HG02623 (cell line): ENCODE data around the gene HOGA1.
A peak's percentile ranks its signal among the peaks of the same experiment; 100 is the strongest.

Source experiments
- ATAC-seq: cut with Tn5 transposase; IDR thresholded peaks from one replicate; pipeline ENCODE4 v1.9.1; 2021; ENCODE audit warnings: moderate library complexity; ENCODE audit not compliant: unreplicated experiment

HOGA1 gene

DNA sequence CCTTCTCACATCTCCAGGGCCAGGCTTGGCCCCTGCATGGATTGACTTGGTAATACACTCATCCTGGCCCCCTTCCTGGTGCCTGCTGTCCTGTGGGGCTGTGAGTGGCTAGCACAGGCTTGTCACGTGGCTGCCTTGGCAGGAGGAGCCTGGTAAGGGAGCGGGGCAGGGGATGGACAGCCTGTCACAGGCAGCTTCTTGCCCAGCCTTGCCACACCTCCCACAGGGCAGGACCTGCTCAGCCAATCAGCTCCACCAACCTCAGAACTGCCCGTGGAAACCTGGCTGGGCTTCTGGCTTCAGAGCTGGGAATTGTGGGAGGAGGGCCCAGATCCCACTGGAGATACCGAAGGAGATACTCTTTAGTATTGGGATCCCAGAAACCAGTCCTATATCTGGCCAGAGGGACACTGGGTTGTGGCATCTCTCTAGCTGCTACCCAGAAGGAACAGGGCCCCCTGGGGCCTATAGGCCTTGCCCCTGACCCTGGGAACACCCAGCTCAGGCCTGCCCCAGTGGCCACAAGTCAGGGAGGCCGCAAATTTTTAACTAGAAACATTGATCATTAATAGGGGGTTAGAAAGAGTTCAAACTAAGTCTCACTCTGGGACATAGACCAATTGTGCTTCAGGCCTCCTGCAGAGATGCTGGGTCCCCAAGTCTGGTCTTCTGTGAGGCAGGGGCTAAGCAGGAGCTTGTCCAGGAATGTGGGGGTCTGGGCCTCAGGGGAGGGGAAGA is at the start of gene HOGA1:
Gene HOGA1 (plus strand): TSS at position 330 of the 738 bp plus-strand sequence. CDS start 315 bp downstream, at position 645.
- no peak for ATAC-seq

DNA sequence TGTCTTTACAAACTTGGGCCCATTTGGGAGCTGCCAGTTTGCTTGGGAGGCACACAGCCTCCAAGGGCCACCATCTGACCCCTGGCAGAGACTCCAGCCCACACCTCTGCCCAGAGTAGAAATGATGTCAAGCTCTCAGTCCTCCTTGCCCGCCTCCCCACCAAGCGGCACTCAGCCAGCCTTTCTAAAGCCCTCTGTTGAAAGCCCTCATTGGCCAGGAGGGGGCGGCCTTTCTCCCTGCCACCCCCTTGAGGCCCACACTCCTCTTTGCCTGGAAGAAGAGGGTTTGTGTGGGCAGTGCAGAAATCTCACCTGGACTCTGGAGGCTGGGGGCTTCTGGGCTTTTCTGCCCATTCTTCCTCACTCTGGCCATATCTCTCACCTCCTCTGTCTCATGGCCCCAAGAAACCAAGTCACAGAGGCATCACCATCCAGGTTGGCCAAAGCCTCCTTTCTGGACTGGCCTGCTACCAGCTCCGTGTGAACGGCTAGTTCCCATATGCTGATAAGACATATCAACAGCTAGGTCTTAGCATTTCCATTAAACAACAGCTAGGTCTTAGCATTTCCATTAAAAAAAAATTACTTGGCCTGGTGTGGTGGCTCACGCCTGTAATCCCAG is 49.3 kb upstream of the HOGA1 start:
- no peak for ATAC-seq

DNA sequence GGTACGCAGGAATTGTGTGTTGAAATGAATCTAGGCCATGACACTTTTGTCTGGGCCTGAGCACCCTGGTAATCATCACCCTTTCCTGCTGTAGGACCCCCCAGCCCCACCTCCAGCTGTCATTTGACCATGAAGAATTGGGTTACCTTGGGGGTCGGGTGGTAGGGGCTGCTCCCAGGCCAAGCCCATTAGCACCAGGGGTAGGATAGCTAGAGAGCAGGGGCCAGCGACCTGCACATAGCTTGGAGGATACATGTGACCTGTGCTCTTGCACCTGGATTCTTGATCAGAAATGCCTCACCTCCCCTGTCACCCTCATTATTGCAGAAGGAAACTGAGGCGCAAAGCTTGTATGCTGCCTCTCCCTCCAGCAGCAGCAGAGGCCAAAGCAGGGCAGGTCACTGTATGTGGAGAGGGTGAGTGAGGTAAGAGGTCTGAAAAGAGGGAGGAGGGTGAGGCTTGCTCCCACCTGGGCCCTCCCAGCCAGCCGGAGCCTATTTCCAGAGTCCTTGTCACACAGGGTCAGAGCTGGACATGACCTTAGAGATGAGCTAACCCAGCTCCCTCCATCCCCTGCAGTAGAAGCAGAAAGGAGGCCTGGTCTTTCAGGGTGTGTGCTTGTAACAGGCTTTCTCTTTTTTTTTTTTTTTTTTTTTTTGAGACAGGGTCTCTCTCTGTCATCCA is 46.9 kb upstream of the HOGA1 start:
- ATAC-seq = no peak

DNA sequence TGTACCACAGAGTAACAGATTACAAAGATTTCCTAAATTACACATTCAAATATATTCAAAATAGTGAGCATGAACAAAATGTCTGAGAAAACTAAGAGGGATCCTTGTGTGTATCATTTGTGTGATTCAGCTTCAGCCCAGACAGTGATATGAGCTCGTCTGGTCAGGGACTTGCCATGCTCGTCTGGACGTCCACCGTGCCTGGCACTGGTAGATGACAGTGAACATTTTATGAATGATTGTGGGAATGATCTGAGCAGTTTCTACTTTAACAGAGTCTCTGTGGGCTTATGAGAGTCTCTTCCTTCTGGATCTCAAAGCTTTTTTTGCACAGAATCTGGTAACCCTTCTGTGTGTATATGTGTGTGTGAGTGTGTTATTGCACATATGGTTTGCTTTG is 45.8 kb upstream of the HOGA1 start:
- no peak for ATAC-seq

DNA sequence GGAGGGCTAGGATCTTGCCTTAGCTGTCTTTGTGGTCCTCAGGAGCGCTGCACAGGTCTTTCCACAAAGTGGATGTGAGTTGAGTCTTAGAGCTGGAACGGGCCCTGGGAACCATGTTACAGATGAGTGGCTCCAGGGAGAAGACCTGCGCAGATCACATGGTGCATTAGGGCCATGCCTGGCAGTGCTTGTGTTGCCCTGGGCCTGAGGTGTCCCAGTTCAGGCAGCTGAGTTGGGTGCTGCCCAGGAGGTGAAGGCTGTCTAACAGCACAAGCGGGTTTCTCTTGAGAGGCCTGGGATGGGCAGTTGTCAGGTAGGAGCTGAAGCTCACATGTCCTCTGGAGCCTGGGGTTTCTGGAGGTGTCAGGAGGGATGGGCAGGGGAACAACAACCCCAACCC is 45.4 kb upstream of the HOGA1 start:
- ATAC-seq = no peak

DNA sequence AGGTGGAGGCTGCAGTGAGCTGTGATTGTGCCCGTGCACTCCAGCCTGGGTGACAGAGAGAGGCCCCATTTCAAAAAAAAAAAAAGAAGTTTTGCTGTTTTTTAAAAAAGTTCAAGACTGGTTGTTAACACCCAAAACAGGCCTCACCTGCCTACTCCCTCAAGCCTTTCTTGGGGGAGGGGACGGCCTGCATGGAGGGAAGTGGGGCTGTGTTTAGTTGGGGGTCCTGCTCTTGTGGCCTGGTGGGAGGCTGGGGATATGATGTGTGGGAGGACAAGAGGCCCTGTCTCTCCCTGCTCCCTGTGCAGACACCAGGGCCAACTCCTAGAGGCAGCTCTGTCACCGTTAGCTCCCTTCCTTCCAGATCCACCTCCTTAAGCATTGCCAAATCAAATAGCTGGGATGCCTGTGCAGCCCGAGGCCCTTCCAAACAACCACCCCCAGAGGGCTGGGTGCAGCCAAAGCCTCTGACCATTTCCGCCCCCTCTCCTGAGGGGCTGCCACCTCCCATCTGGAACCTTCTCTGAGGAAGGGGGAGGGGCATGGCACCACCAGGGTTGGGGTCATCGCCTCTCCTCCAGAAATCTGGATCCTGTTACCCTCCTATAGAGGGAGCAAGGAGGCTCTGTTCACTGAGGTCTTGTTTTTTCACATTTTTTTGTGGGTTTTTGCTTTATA is 44.5 kb upstream of the HOGA1 start:
- ATAC-seq = no peak

DNA sequence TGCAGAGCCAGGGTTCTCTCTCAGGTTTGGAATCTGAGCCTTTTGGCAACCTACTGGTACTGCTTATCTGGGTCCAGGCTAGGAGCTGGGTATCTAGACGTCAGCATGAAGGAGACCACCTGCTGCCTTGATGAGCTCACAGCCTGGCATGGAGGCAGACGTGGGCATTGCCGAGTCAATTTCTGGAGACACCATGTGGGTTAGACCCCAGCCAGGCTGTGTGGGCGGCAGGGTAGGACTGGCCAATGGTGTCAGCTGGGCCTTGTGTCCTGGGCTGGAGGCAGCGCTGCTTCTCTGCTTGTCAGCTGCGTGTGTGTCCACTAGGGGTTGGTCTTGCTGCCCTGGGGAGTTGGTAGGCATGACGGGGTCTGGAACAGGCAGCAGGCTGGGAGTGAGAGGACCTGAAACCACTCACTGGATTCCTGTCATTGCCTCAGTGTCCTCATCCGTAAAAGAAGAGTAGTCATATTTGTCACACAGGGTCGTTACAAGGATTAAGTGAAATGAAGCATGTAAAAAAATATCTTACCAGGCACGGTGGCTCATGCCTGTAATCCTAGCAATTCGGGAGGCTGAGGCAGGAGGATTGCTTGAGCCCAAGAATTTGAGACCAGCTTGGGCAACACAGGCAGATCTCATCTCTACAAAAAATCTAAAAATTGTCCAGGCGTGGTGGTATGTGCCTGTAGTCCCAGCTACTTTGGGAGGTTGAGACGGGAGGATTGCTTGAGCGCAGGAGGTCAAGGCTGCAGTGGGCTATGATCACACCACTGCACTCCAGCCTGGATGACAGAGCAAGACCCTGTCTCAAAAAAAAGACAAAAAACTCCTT is 43.3 kb upstream of the HOGA1 start:
- ATAC-seq = no peak

DNA sequence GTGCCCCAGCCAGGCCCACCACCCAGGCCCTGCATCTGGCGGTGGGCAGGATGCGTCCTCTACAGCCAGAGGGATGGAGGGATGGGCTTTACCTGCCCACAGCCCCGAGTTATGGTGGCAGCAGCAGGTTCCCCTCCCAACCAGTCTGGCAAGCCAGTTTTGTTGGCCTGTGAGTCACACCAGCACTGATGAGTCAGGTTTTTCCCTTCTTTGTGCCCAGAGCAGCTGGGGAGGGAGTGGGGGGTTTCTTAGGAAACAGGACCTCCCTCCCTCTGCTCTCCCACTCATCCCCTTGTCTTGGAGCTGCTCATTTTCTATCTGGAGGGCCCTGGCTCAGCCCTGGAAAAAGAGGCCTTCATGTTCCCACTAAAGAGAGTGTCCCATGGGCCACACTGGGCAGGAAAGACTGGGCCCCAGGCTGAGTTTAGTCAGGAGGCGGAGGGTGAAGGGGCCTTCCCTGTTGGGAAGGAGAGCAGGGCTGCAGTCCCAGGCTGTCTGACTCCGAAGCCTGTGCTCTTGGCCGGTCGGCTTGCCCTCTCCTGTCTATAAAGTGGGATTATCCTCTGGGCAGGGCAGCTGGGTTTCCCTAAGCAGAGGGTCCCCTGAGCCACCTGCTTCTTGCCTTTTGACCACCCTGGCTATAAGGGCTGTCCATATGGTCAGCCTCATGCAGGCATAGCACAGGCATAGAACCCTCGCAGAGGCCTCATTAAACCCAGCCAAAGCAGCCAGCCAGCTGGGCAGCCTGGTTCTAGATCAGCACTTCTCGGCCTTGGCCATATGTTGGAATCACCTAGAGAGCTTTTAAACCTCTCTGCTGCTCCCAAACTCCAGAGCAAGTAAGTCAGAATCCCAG is 41.8 kb upstream of the HOGA1 start:
- ATAC-seq = no peak

DNA sequence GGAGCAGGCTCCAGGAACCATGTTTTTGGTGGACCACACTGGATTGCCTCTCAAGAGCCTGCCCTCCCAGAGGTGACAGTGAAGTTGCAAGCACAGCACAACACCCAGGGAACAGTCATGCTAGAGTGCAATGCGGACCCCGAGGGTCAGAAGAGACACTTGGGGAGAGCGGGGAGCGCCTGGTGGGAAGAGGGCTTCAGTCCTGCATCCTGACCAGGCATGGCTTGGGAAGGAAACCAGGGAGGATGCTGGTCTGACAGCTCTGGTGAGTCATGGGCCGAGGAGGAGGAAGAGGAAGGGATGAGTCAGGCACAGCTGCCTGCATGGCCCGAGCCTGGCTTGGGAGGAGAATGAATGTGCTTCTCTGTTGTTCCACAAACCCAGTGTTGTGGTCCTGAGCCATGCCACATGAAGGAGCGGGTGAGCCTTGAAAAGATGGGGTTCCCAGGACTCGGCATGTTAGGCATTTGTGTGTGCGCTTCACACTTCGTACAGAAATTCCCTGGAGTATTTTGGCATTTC is 41.1 kb upstream of the HOGA1 start:
- no peak for ATAC-seq

DNA sequence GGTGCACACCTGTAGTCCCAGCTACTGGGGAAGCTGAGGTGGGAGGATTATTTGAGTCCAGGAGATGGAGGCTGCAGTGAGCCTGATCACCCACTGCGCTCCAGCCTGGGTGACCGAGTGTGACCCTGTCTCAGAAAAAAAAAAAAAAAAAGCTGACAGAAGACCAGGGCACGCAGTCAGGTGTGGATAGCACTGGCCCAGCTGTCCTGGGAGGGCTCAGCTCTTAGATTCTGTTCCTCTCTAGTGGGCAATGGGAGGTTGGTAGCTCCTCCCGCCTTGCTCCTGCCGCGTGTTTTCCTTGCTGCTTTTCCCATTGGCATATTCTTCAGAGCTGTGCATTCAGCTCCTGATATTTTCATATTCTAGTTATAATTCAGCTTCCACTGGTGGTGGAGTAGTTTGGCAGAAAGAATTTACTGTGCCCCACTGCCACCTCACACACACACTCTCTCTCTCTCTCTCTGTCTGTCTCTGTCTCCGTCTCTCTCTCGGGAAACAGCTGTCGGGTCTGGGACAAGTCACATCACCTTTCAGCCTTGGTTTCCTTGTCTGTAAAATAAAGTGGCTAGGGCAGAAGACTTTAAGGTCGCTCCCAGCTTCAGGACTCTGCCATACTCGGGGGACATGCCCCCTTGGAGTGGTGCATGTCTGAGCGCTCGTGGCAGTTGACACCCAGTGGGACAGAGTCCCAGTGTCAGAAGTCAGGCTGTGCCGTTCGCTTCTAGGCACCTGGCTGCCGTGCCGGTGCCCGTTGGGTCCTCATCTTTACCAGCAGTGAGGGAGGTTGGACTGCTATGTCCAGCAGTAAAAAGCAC is 37.5 kb upstream of the HOGA1 start:
- no peak for ATAC-seq

DNA sequence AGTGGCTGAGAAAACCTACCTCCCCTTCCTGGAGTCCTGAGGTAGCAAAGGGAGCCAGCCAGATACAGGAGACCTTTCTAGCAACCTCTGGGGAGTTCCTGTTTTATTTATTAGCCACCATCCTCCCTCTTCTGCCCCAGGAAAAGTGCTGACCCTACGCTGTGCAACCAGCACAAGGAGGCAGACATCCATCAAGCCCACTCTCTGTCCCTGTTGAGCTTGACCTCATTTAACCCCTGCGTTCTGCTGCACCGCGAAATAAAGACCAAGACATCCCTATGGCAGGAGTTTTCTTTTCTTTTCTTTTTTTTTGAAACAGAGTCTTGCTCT is 37.0 kb upstream of the HOGA1 start:
- ATAC-seq = no peak

DNA sequence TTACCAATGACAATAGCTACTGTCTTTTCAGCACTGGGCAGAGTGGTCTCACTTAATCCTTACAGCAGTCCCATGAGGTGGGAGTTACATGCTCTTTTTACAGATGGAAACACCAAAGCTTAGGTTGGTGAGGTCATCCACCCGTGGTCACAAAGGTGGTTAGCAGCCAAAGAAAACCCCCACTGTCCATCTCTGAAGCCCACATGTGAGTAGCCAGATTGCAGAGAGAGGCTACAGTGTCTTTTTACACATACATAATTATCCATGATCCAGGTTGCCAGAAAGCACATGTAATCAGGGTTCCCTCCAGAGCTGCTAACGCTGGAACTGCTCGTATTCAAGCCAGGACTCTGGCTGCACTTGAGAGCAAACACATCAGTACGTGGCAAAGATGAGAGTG is 36.2 kb upstream of the HOGA1 start:
- no peak for ATAC-seq

DNA sequence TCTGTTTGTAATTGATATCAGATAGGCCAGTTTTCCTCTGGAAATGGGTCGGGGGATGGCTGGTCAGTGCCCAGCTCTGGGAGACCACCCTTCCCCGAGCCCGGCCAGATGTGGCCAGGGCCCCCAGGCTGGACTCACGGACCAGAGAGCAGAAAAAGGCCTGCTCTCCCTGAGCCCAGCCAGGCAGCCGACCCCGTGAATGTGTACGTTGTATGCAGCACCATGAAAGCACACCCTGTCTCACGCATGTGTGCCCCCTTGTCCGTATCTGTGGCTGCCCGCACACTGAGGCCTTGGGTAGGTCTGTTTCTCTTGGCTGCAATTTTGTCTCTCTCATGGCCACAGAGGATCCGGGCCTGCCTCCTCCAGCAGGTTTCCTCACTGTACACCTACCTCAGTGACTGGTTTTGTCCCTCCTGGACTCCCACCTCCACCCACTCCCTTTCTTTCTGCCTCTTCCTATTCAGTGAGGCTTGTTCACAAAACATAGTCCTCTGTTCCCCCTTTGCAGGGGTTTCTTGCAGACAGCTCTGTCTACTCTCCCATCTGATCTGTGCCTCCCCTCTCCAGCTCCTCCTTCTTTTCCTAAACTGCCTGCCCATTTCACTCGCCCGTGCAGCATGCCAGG is 35.2 kb upstream of the HOGA1 start:
- no peak for ATAC-seq

DNA sequence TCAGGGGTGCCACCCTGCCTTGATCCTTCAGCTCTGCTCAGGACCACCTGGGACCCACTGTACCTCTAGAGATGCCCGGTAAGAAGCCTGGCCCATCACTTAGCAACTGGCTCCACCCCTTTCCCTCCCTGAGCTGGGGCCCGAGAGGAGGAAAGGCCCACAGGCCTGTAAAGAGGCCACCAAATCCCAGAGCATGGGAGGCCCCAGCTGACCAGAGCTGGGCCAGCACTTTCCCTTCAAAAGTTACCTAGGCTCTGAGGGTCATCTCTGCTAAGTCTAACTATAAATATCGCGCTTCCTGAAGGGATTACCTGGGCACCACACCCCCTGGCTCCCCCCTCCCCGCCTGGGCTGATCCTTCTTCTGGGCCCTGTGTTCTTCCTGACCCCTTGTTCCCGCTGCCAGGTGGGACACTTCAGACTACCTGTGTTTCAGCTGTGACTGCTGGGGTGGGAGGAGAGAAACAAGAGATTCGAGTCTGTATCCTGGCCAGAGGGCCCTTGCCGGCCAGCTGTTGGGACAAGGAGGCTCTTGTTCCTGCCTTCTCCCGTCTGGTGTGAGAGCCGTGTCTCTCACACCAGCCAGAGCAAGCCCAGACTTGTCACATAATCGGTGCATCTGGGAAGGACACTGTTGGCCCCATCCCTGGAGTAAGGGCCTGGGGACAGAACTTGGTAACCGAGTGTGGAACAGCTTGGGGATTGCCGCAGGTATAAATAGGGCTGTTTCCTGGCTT is 34.4 kb upstream of the HOGA1 start:
- ATAC-seq = no peak

DNA sequence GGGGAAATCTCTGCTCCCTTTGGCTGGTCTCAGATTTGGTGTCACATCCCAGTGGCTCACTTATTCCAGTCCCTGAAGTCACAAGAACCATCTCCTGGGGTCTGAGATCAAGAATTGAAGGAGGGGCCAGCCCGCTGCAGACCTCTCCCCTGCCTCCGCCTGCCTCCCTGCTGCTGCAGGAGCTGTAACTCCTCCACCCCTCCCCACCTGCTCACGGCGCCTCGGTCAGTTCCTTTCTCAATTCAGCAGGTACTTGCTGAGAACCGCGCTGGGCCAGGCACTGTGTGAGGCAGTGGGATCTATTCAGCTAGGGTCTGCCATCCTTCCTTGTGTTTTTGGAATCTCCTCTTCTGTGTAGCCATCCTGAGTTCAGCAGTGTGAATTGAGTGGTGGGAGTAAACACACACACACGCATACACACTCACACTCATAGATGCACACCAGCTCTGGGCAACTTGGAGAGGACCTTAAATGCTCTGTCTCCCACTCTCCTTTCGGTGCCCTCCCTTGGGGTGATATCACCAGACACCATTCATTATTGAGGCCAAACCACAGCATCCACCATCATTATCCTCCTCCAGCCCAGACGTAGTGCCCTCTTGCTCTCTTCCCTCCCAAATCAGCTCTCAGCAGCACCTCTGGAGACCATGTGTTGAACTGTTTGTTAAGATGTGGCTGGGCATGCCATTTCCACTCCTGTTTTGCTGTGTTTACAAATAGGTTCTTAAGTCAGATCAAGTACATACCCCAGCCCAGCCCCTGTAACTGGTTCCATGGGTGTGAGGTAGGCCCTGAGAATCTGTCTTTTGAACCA is 33.6 kb upstream of the HOGA1 start:
- ATAC-seq = no peak

DNA sequence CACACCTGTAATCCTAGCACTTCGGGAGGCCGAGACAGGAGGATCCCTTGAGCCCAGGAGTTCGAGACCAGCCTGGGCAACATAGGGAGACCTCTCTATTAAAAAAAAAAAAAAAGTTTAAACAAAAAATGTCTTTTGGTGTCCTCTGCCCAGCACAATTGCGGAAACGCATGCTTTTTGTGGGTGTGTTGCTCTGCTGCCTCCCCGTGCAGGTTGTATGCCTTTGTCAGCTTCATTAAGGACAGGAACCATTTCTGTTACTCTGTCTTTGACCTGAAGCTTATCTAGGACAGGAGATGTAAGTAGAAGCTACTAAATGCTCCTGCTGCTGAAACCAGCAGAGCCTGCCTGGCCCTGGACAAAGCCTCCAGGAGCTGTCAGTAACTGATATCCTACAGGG is 32.9 kb upstream of the HOGA1 start:
- no peak for ATAC-seq

DNA sequence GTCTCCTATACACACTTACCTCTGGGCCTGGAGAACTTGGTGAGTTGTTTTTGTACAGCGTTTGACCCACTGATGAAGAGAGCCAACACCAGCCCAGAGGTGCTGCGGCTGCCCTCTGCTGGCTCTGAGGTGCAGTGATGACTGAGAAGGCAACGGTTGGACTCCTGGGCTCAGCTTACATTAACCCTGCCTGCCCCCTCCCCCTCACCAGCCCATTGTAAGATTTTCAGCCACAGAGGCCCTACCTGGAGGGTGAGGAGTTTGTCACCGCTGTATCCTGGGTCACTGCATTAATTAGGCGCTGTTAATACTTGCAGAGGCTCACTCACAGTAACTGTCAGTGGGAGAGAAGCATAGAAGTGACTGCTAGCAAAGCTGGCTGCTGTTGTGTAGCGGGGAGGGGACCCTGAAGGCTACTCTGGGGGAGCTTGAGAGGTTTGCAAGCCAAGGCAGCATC is 30.6 kb upstream of the HOGA1 start:
- ATAC-seq = peak; percentile 47
